ENCODE data around the gene ADRB1. TPM values are rescaled to one million over a fixed set of nuclear protein-coding genes. Genes with fewer than 3 reads are reported as not detected.

ADRB1 gene
- total RNA-seq, 1 experiment from 2014 or later, result 0.15 TPM

- ChIA-PET CTCF (no interaction called here), POLR2A (ENCODE audit: unreplicated experiment) (no interaction called here)
- no peaks in the 10 kb centered on the region for H3F3A ChIP-seq (ENCODE audit: low read length, unreplicated experiment)
- no peak overlapping the region for H3K27ac ChIP-seq (ENCODE audit: low read length)
- no peak overlapping the region for H3K4me3 ChIP-seq (ENCODE audit: low read length)
- ATAC-seq (no peak), DNase-seq (no peak)
- BruUV-seq (replicated peaks), result no TSS peak
- no peak overlapping the region for H3K9ac ChIP-seq (ENCODE audit: low read length)
- no peaks in the 10 kb centered on the region for H3K79me2 ChIP-seq (ENCODE audit: low read length)
- H3K9me2 ChIP-seq (replicated peaks; ENCODE audit: low read length), result no peaks in the 10 kb centered on the region
- no peak overlapping the region for H2AFZ ChIP-seq (ENCODE audit: low read length)
- H4K20me1 ChIP-seq (ENCODE audit: low read length), result no peaks in the 10 kb centered on the region
- no peaks in the 10 kb centered on the region for H3K36me3 ChIP-seq (ENCODE audit: low read depth, low read length)
- H3K4me1 ChIP-seq (ENCODE audit: insufficient read depth, low read length), result no peaks in the 10 kb centered on the region
- intact Hi-C loops (cut with micrococcal nuclease), result no loop called here
- no peak for TF ChIP-seq EZH2 (IDR thresholded peaks at IDR 0.05; ENCODE audit: low read length, unreplicated experiment)
- no peak for TF ChIP-seq CTCF (conservative IDR thresholded peaks at IDR 0.05; ENCODE audit: low read depth, low read length)
- TF ChIP-seq EZH2phosphoT487 (IDR thresholded peaks at IDR 0.05; ENCODE audit: borderline replicate concordance, low read length), result no peak
- H3K9me3 ChIP-seq (ENCODE audit: low read length), result no peaks in the 10 kb centered on the region
- no peak overlapping the region for H3K4me2 ChIP-seq (ENCODE audit: low read length)
- no peaks in the 10 kb centered on the region for H3K27me3 ChIP-seq (ENCODE audit: low read length)
These were observed 41.2 kb upstream of the ADRB1 start for GRCh38 chr10:114002422-114002821.

DNA sequence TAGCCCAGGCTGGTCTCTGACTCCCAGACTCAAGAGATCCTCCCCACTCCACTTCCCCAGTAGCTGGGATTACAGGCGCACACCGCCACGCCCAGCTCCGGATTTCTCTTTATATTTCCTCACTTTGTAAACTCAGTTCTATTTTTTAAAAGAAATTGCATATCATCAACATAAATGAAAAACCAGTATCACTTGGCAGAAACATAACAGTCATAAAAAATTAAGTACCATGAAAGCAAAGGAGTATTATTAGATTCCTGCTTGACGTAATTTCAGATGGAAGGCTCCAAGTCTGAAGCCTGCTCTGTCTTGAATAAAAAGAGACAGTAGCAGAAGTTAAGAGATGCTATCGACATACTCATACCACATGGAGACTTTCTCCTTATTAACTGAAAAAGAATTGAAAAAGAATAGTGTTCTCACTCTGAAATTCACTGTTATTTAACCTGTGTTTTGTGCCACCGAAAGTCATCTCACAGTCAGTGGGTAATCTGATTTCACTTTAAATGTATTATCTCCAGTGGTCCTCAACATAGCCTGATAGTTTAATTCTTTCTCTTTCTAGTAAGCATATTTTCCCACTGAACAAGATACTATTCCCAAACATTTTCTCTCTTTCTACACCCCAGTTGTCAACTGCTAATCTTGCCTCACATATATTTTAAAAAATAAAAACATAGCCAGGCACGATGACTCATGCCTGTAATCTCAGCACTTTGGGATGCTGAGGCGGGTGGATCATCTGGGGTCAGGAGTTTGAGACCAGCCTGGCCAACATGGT lies 40.3 kb upstream of the ADRB1 start:
- H3K27ac ChIP-seq (ENCODE audit: low read length), result no peak overlapping the region
- H3K9ac ChIP-seq (ENCODE audit: low read length), result no peak overlapping the region
- CTCF ChIA-PET, result no interaction called here
- TF ChIP-seq CTCF (conservative IDR thresholded peaks at IDR 0.05; ENCODE audit: low read depth, low read length), result no peak
- no peaks in the 10 kb centered on the region for H3K36me3 ChIP-seq (ENCODE audit: low read depth, low read length)
- DNase-seq, result no peak
- H3K9me2 ChIP-seq (replicated peaks; ENCODE audit: low read length), result no peaks in the 10 kb centered on the region
- no peaks in the 10 kb centered on the region for H3K9me3 ChIP-seq (ENCODE audit: low read length)
- no peaks in the 10 kb centered on the region for H4K20me1 ChIP-seq (ENCODE audit: low read length)
- H3K4me1 ChIP-seq (ENCODE audit: insufficient read depth, low read length), result no peaks in the 10 kb centered on the region
- intact Hi-C loops (cut with micrococcal nuclease), result no loop called here
- no peaks in the 10 kb centered on the region for H3K27me3 ChIP-seq (ENCODE audit: low read length)
- no peak overlapping the region for H3K4me3 ChIP-seq (ENCODE audit: low read length)
- no peak overlapping the region for H2AFZ ChIP-seq (ENCODE audit: low read length)
- POLR2A ChIA-PET (ENCODE audit: unreplicated experiment), result no interaction called here
- no peaks in the 10 kb centered on the region for H3K79me2 ChIP-seq (ENCODE audit: low read length)
- no peak for ATAC-seq
- BruUV-seq (replicated peaks), result no TSS peak
- no peaks in the 10 kb centered on the region for H3F3A ChIP-seq (ENCODE audit: low read length, unreplicated experiment)
- no peak overlapping the region for H3K4me2 ChIP-seq (ENCODE audit: low read length)

- Histone ChIP-seq H3K9me3 (ENCODE audit: low read length) (no peaks in the 10 kb centered on the region), H2AFZ (ENCODE audit: low read length) (no peak overlapping the region), H3K27ac (ENCODE audit: low read length) (peak overlapping the region; percentile 37), H4K20me1 (ENCODE audit: low read length) (no peaks in the 10 kb centered on the region), H3K36me3 (ENCODE audit: low read depth, low read length) (no peaks in the 10 kb centered on the region), H3K4me2 (ENCODE audit: low read length) (peak overlapping the region; percentile 42), H3K9me2 (replicated peaks; ENCODE audit: low read length) (no peaks in the 10 kb centered on the region), H3F3A (ENCODE audit: low read length, unreplicated experiment) (no peaks in the 10 kb centered on the region), H3K27me3 (ENCODE audit: low read length) (no peaks in the 10 kb centered on the region), H3K79me2 (ENCODE audit: low read length) (no peaks in the 10 kb centered on the region), H3K4me3 (ENCODE audit: low read length) (no peak overlapping the region), H3K9ac (ENCODE audit: low read length) (no peak overlapping the region), H3K4me1 (ENCODE audit: insufficient read depth, low read length) (peaks cover 14% of the 10 kb centered on the region)
- ChIA-PET CTCF (no interaction called here), POLR2A (ENCODE audit: unreplicated experiment) (no interaction called here)
- DNase-seq (peak; percentile 51), ATAC-seq (peak; percentile 70)
- no peak for TF ChIP-seq EZH2phosphoT487 (IDR thresholded peaks at IDR 0.05; ENCODE audit: borderline replicate concordance, low read length)
- no peak for TF ChIP-seq CTCF (conservative IDR thresholded peaks at IDR 0.05; ENCODE audit: low read depth, low read length)
- no peak for TF ChIP-seq EZH2 (IDR thresholded peaks at IDR 0.05; ENCODE audit: low read length, unreplicated experiment)
- no TSS peak for BruUV-seq (replicated peaks)
- intact Hi-C loops (cut with micrococcal nuclease), result loop anchor here (1.0 kb wide), 2 partner anchors 17 to 51 kb away; no protein-coding TSS in a partner anchor
These were observed 34.2 kb upstream of the ADRB1 start for GRCh38 chr10:114009281-114009996.
